Thyroid gland (tissue), 4 donors: ENCODE data around the gene PDLIM1.

Source experiments
- POLR2A ChIP-seq, 2 donors: fragments of 450-650 bp; IDR thresholded peaks; one replicate each; pipeline ENCODE4 v1.6.1; 2017; ENCODE audit warnings: antibody characterized with exemption in 2 of 2, mild to moderate bottlenecking in 2 of 2, moderate library complexity in 1 of 2
- TF ChIP-seq, protein P1 (sequence below), 6 experiments: fragments of 200-600 bp in 3 of 6; fragments of 450-650 bp in 3 of 6; sonication (generic) in 3 of 6; IDR thresholded peaks; one replicate each; pipeline ENCODE4 v1.5.1; 2016 to 2019; ENCODE audit warnings: antibody characterized with exemption in 6 of 6, mild to moderate bottlenecking in 2 of 6, inconsistent platforms in 1 of 6, moderate library complexity in 1 of 6

DNA sequence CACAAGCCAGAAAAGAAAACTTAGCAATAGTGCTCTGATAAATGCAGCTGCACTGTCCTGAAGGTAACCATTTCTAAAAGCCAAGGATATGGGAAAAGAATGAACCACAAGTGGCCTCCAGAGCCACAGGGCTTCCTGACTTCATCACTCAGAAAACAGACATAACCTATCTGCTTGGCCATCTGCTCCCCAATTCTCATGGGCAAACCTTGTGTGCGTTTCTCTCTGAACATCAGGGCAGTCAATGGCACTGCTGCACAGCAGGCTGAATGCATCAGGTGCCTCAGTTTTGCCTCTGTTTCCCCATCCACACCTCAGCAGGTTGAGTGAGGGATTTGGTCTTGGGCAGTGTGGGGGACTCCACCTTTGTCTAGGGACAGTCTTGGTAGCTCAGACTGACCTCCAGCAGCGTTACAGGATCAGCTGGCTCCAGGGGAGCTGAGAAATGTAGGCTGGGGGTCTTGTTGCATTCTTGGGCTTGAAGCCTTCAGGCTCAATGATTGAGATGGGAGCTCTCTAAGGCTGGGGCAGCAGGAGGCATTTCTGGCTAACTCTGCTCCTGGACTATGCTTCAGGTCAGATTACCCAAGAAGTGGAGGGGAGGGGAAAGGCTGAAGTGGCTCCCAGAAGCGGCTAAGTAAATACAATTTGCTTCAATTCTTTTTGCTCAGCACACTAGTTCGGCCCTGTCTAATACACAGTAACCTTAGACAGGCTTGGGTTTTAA, 23.6 kb upstream of the PDLIM1 start:
- TF ChIP-seq, protein P1, sequence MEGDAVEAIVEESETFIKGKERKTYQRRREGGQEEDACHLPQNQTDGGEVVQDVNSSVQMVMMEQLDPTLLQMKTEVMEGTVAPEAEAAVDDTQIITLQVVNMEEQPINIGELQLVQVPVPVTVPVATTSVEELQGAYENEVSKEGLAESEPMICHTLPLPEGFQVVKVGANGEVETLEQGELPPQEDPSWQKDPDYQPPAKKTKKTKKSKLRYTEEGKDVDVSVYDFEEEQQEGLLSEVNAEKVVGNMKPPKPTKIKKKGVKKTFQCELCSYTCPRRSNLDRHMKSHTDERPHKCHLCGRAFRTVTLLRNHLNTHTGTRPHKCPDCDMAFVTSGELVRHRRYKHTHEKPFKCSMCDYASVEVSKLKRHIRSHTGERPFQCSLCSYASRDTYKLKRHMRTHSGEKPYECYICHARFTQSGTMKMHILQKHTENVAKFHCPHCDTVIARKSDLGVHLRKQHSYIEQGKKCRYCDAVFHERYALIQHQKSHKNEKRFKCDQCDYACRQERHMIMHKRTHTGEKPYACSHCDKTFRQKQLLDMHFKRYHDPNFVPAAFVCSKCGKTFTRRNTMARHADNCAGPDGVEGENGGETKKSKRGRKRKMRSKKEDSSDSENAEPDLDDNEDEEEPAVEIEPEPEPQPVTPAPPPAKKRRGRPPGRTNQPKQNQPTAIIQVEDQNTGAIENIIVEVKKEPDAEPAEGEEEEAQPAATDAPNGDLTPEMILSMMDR (IDR thresholded peaks at IDR 0.05) = no peak
- peak in 1 of 2 donors; percentile 6 for TF ChIP-seq POLR2A (IDR thresholded peaks at IDR 0.05)
